PFSK-1 (cell line): Measurements from ENCODE around the gene RERE.

Experiments
- FOXP2 ChIP-seq: optimal IDR thresholded peaks from 2 replicates; pipeline ENCODE3; 2011; ENCODE audit warnings: borderline replicate concordance, control low read depth, inconsistent platforms; ENCODE audit not compliant: insufficient read depth; ENCODE audit errors: extremely low read length, extremely low read depth
- POLR2AphosphoS5 ChIP-seq: IDR thresholded peaks from 2 replicates; pipeline ENCODE4 v1.6.1; 2012; ENCODE audit warnings: low read depth, mild to moderate bottlenecking, control low read depth, low read length, moderate library complexity
- SIN3A ChIP-seq: IDR thresholded peaks from 2 replicates; pipeline ENCODE4 v1.6.1; 2012; ENCODE audit warnings: mild to moderate bottlenecking, low read length, moderate library complexity, borderline replicate concordance; ENCODE audit not compliant: insufficient read depth
- TF ChIP-seq, protein P1 (sequence below), 2 experiments: IDR thresholded peaks; 2 replicates each; pipeline versions ENCODE4 v1.6.1 to v1.8.0; 2011 to 2012; ENCODE audit warnings: low read depth in 2 of 2, low read length in 2 of 2, control low read depth in 1 of 2, inconsistent platforms in 1 of 2, mild to moderate bottlenecking in 1 of 2, moderate library complexity in 1 of 2; ENCODE audit not compliant: insufficient read depth in 1 of 2

DNA sequence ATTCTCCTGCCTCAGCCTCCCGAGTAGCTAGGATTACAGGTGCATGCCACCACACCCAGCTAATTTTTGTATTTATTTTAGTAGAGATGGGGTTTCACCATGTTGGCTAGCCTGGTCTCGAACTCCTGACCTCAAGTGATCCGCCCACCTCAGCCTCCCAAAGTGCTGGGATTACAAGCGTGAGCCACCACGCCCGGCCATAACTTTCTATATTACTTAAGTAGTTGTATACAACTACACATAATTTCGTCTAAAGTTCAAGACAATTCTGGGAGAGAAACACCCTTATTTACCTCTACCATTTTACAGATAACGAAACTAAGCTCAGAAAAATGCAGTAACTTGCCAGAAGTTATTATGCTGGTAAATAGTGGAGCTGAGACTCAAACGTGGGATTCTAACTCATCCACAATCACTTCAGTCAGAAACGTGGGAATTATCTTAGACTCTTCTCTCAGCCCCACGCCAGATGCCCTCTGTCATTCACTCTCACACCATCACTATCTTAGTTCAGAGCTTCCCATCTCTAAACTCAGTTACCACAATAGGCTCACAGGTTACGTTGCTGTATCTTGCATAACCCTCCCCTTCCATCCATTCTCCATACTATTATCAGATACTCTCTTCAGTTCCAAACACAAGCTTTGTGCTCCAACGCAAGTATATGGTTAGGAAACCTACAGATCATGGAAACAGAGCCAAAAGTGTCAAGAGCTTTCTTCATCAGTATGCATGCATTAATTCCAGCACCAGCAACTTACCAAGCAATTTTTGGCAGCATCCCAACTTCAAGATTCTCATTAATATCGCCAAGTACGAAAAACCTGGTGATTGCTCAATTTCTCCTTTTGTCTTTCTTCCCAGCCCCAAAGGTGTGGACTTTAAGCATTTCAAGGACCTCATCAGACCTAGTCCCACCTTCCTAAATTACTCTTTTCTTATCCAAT, 69.3 kb downstream of the RERE start:
- no peak for TF ChIP-seq FOXP2
- TF ChIP-seq POLR2AphosphoS5, result no peak
- TF ChIP-seq, protein P1, sequence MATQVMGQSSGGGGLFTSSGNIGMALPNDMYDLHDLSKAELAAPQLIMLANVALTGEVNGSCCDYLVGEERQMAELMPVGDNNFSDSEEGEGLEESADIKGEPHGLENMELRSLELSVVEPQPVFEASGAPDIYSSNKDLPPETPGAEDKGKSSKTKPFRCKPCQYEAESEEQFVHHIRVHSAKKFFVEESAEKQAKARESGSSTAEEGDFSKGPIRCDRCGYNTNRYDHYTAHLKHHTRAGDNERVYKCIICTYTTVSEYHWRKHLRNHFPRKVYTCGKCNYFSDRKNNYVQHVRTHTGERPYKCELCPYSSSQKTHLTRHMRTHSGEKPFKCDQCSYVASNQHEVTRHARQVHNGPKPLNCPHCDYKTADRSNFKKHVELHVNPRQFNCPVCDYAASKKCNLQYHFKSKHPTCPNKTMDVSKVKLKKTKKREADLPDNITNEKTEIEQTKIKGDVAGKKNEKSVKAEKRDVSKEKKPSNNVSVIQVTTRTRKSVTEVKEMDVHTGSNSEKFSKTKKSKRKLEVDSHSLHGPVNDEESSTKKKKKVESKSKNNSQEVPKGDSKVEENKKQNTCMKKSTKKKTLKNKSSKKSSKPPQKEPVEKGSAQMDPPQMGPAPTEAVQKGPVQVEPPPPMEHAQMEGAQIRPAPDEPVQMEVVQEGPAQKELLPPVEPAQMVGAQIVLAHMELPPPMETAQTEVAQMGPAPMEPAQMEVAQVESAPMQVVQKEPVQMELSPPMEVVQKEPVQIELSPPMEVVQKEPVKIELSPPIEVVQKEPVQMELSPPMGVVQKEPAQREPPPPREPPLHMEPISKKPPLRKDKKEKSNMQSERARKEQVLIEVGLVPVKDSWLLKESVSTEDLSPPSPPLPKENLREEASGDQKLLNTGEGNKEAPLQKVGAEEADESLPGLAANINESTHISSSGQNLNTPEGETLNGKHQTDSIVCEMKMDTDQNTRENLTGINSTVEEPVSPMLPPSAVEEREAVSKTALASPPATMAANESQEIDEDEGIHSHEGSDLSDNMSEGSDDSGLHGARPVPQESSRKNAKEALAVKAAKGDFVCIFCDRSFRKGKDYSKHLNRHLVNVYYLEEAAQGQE (IDR thresholded peaks at IDR 0.05; ENCODE audit: insufficient read depth in 1 of 2, low read depth in 2 of 2, low read length in 2 of 2), result no peak
- no peak for TF ChIP-seq SIN3A
